Measurements from ENCODE around the gene OCSTAMP. TPM values are rescaled to one million over a fixed set of nuclear protein-coding genes. Genes with fewer than 3 reads are reported as not detected.

OCSTAMP gene
- total and polyA plus RNA-seq, 10 of the 15 experiments (the other 5 are each of a cell fraction or from before 2014, with no cell fraction given): 0.09 to 0.46 (median 0.22) TPM; not detected in 2

DNA sequence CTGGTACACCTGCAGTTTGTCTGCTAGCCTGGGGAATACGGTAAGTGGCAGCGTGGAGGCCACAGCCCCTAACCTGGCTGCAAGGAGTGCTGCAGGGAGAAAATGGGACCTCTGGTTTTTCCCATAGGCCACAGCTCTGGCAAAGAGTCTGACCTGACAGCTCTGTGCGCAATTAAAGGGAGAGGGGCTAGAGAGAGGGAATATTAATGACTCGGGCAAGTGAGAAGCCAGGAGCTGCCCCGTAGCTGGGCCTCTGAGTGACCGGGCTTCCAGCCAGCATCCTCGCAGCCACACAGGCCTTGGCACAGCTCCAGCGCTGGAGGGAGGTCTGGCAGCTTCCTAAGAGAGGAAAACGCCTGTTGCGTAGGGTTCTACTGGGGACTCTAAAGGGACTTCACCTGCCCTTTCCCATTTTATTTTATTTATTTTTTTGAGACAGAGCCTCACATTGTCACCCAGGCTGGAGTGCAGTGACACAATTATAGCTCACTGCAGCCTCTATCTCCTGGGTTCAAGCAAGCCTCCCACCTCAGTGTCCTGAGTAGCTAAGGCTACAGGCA lies 18.2 kb upstream of the OCSTAMP start:
- FAIRE-seq: no peak

More for the DNA sequence above, 18.2 kb upstream of the OCSTAMP start:
- no peak overlapping the region for H2AFZ ChIP-seq (ENCODE audit: control insufficient read depth, low read depth, low read length)
- ATAC-seq (no peak), DNase-seq (ENCODE audit: low read depth, low spot score) (no peak)
- in situ Hi-C loops (cut with MboI): no loop called here
- no peak overlapping the region for H3K4me3 ChIP-seq
- SMC1A ChIA-PET (ENCODE audit: uncharacterized antibody, unreplicated experiment): interaction anchor here (3.4 kb wide), 1 partner anchor 11 kb away, joined by 10 read pairs; no protein-coding TSS in a partner anchor
- H3K27ac ChIP-seq (ENCODE audit: control insufficient read depth, insufficient read depth): no peak overlapping the region
- no peak overlapping the region for H3K9ac ChIP-seq (ENCODE audit: control insufficient read depth, insufficient read depth, low read length)
- no peaks in the 10 kb centered on the region for H3K79me2 ChIP-seq (ENCODE audit: control insufficient read depth, insufficient read depth, low read length)
- no peaks in the 10 kb centered on the region for H4K20me1 ChIP-seq (ENCODE audit: control insufficient read depth, insufficient read depth)
- no peaks in the 10 kb centered on the region for H3K4me1 ChIP-seq (ENCODE audit: control insufficient read depth, insufficient read depth, low read length)
- POLR2A ChIA-PET: no interaction called here
- intact Hi-C loops (cut with micrococcal nuclease; ENCODE audit: unreplicated experiment): no loop called here
- WGBS (ENCODE audit: insufficient coverage, insufficient replicate concordance, low lambda C conversion rate, missing lambda C conversion rate): 33% methylated on average over 10 of the region's 10 CpGs
- RAD21 ChIA-PET (ENCODE audit: unreplicated experiment): interaction anchor here (2.6 kb wide), 1 partner anchor 24 kb away, joined by 7 read pairs; no protein-coding TSS in a partner anchor
- no TSS peak for BruUV-seq (replicated peaks)
- no peak overlapping the region for H3K4me2 ChIP-seq (ENCODE audit: control insufficient read depth, insufficient read depth)
- CTCF ChIA-PET: interaction anchor here (1.0 to 2.3 kb wide), 5 partner anchors 9 to 184 kb away, joined by 3 to 9 read pairs (median 3); no protein-coding TSS in a partner anchor
- H3K27me3 ChIP-seq (replicated peaks in 1 of 2; ENCODE audit: control insufficient read depth in 2 of 2, insufficient read depth in 2 of 2, low read length in 1 of 2): no peaks in the 10 kb centered on the region
- TF ChIP-seq DPF2 (IDR thresholded peaks at IDR 0.05): no peak
- TF ChIP-seq, protein P1, sequence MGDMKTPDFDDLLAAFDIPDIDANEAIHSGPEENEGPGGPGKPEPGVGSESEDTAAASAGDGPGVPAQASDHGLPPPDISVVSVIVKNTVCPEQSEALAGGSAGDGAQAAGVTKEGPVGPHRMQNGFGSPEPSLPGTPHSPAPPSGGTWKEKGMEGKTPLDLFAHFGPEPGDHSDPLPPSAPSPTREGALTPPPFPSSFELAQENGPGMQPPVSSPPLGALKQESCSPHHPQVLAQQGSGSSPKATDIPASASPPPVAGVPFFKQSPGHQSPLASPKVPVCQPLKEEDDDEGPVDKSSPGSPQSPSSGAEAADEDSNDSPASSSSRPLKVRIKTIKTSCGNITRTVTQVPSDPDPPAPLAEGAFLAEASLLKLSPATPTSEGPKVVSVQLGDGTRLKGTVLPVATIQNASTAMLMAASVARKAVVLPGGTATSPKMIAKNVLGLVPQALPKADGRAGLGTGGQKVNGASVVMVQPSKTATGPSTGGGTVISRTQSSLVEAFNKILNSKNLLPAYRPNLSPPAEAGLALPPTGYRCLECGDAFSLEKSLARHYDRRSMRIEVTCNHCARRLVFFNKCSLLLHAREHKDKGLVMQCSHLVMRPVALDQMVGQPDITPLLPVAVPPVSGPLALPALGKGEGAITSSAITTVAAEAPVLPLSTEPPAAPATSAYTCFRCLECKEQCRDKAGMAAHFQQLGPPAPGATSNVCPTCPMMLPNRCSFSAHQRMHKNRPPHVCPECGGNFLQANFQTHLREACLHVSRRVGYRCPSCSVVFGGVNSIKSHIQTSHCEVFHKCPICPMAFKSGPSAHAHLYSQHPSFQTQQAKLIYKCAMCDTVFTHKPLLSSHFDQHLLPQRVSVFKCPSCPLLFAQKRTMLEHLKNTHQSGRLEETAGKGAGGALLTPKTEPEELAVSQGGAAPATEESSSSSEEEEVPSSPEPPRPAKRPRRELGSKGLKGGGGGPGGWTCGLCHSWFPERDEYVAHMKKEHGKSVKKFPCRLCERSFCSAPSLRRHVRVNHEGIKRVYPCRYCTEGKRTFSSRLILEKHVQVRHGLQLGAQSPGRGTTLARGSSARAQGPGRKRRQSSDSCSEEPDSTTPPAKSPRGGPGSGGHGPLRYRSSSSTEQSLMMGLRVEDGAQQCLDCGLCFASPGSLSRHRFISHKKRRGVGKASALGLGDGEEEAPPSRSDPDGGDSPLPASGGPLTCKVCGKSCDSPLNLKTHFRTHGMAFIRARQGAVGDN (IDR thresholded peaks at IDR 0.05): no peak
- no peak for TF ChIP-seq MXI1 (IDR thresholded peaks at IDR 0.05; ENCODE audit: low read depth, low read length)
- no peak for TF ChIP-seq NFIC (IDR thresholded peaks at IDR 0.05; ENCODE audit: low read depth, low read length)
- no peak for TF ChIP-seq ZNF207 (IDR thresholded peaks at IDR 0.05; ENCODE audit: borderline replicate concordance)
- TF ChIP-seq MEF2B (IDR thresholded peaks at IDR 0.05; ENCODE audit: partially characterized antibody, poor library complexity, severe bottlenecking): no peak
- no peak for TF ChIP-seq ZNF217 (IDR thresholded peaks at IDR 0.05)
- no peak for TF ChIP-seq SMC3 (IDR thresholded peaks at IDR 0.05; ENCODE audit: borderline replicate concordance, low read length)
- TF ChIP-seq, protein P2, sequence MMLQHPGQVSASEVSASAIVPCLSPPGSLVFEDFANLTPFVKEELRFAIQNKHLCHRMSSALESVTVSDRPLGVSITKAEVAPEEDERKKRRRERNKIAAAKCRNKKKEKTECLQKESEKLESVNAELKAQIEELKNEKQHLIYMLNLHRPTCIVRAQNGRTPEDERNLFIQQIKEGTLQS (IDR thresholded peaks at IDR 0.05; ENCODE audit: borderline replicate concordance, extremely low read depth, low read depth, low read length): no peak
- TF ChIP-seq ZBED1 (IDR thresholded peaks at IDR 0.05; ENCODE audit: borderline replicate concordance): no peak
- no peak for TF ChIP-seq SMAD1 (IDR thresholded peaks at IDR 0.05; ENCODE audit: low read depth, partially characterized antibody)
- H3K36me3 ChIP-seq (ENCODE audit: control insufficient read depth in 2 of 2, insufficient read depth in 2 of 2, low read length in 1 of 2): no peaks in the 10 kb centered on the region
- H3K9me3 ChIP-seq (replicated peaks; ENCODE audit: control insufficient read depth, insufficient read depth, low read length): no peaks in the 10 kb centered on the region
